Measurements from ENCODE around the gene VAV3. TPM values are rescaled to one million over a fixed set of nuclear protein-coding genes. Genes with fewer than 3 reads are reported as not detected.

The VAV3 gene
- polyA plus RNA-seq, 3 donors: 2.2 to 10.2 (median 6.6) TPM

DNA sequence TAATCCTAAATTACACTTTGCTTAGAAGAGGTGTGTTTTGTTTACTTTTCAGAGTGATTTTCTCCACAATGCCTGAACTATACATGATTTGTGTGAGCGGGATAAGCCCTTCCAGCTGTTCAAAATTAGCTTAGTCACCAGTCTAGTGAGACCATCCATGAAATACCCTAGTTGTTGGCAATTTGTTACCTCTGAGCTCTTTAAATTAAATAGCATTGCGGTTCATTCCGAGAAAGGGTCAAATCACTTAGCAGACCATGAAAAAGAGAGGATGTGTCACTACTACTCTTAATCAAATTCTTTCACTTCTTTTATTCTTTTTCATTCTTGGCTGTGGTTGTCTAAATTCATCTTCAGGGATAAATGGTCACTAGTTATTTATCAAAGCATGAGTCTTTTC lies 11.9 kb upstream of the VAV3 start:
- no peak overlapping the region for H3K27ac ChIP-seq (ENCODE audit: low read depth, low read length)
- 39 to 88% (median 84%) methylated on average over 3 of the region's 3 CpGs for WGBS, 3 donors

DNA sequence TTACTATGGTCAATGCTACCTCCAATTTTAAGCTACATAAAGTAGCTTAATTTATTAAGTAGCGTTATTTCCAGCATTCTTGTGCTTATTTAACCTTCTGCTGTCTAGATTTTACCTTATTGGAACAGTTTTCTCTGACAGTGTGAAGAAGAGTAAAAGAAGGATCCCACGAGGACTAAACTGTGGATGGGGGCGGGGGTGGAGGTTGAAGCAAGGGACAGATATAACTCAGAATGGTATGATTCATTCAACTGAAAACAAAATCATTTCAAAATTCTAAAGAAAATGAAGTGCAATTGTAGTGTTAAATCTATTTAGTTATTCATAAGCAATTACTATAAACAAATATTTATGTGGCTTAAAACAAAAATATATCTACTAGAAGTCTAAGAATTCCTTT lies 11.5 kb upstream of the VAV3 start:
- H3K27ac ChIP-seq (ENCODE audit: low read depth, low read length): no peak overlapping the region
- WGBS, 3 donors: 70 to 81% (median 79%) methylated on average over 3 of the region's 3 CpGs

DNA sequence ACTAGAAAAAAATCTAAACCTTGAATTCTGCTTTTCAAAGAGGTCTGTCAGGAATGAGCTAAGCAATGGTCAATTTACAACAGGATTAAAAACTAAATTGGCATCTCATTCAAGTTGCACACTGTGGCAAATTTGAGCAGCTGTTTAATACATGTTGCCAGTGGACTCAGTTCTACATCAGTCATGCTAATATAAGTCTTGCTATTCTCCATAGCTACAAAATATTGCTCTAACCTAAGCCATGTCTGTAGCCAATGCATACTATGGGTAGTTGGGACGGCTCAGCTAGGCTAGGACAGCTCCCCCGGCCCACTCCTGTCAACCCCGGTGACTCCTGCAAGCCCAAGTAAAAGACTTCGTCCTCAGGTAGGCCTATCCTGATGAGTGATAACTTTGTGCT lies 10.9 kb upstream of the VAV3 start:
- WGBS, 3 donors: 94 to 97% (median 97%) methylated on average over 4 of the region's 4 CpGs
- H3K27ac ChIP-seq (ENCODE audit: low read depth, low read length): no peak overlapping the region

DNA sequence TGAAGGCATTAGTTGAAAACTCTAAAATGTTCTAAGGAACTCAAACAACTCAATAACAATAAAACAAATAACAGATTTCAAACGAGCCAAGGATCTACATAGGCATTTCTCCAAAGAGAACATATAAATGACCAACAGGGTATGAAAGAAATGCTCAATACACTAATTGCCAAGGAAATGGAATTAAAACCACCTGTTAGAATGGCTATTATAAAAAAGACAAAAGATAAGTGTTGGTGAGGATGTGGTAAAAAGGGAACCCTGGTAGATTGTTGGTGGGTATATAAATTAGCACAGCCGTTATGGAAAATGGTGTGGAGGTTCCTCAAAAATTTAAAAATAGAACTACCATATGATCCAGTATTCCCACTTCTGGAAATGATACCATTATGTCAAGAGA lies 9.1 kb upstream of the VAV3 start:
- WGBS, 3 donors: 35 to 37% (median 37%) methylated on average over 2 of the region's 2 CpGs
- no peak overlapping the region for H3K27ac ChIP-seq (ENCODE audit: low read depth, low read length)

DNA sequence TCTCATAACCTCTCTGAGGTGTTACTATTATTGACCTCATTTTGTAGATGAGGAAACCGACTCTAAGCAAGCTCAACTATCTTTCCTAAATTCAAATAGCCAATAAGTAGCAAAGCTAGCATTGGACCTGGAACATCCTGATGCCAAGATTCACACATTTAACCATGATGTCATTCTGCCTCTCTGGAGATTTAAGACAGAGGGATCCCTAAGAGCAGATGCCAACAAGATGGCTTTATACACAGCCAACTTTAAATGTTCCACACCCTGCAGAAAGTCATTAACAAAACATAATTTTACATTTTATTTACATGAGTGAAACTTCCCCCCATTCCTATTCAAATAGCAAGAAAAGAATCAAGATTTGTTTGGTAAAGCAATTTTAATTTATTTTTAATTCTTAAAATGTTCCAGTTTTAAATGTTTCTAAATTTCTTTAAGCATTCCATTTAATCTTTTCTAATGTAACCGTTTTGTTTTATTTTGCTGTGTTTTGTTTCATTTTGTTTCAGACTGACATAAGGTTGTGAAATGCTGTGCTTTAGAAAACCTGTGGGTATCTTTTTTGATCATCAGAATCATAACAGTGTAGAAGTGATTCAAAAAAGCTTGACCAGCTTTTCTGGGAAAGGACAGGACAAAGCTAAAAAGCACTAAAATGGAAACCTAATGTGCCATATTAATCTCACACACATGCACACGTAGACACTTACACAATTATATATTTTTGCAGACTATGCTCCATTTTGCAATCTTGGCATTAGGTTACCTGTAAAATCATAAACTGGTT lies 7.6 kb upstream of the VAV3 start:
- WGBS, 3 donors: 52 to 59% (median 54%) methylated on average over 3 of the region's 3 CpGs
- H3K27ac ChIP-seq (ENCODE audit: low read depth, low read length): no peak overlapping the region

DNA sequence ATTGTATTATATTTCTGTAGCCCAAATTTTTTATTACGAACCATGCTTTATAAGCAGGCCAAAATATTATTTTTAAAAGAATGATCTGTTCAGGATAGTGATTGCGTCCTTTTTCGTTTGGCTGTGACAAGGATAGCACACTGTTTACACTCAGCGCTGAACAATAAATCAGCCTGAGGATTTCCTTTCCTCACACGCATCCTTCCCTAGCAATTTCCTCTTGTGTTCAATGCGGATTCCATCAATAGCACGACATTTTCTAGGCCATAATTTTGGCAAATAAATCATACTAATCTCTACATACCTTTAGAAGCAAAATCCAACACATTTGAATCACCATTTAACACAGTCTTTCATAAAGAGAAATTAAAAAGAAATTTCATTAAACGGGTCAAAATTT lies 1.6 kb upstream of the VAV3 start:
- H3K27ac ChIP-seq (ENCODE audit: low read depth, low read length): no peak overlapping the region
- WGBS, 3 donors: 71 to 81% (median 71%) methylated on average over 8 of the region's 8 CpGs

DNA sequence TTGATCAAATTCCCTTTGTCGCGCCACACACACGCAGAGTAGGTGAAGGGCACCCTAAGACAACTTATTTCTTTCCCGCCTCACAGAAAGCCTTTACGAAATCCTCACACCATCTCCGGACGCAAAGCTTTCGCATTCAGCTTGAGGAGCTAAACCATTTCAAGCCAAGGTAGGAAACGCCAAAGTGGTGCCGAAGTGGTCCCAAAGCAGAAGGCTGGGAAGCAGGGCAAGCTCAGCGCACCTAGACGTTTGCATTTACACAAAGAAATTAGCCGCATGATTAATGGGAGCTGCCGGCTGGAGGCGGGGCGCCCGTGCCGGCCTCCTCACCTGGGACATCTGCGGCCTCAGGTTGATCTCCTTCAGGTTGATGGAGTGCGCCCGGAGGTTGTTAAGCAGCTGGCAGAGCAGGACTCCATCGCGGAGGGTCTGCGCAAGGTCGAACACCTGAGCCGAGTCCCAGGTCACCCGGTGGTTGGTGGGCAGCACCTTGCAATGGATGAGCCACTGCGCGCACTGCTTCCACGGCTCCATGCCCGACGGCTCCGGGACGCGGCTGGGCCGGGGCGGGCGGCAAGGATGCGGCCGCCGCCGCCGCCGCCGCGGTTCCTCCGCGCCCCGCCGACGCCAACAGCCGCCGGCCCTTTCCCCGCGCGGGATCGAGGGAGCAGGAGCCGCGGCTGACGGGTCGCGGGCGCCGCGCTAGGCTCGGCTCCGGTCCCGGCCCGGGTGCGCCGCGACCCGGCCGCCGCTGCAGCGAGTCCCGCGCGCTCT lies 457 bp downstream of the VAV3 start:
- WGBS, 3 donors: 1% methylated on average over 51 to 79 of the region's 79 CpGs

DNA sequence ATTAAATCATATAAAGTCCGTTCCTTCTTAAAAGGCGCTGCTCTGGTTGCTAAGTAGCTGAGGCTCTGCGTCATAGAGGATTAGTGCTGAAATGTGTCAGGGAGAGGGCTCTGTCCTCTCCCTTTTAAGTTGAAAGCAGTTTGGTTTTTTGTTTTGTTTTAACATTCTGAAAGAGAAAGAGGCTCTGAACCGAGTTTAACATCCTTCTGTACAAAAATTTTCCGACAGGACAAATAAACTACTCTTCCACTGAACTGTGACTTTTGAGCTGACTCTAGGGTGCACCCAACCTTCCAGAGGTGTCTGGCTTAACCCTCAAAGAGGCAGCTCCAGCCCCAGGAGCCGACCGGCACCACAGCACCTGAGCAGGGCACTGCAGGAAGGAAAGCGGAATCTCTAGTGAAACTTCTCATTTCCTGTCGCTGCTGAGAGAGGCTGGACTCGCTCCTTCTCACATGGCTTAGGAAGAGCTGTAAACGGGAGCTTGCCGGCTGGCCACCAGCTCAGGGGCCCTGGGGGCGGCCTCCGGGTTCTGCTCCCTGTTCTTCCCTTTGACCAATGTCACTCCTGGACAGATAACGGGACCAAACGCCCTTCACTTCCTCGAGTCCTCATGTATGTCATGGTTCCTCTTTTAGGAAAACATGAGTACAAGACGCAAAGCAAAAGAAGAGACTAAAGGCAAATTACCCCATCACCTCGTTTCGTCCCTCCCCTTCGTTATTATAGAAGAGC lies 1.2 kb downstream of the VAV3 start:
- 2 to 4% (median 2%) methylated on average over 21 of the region's 21 CpGs for WGBS, 3 donors
- H3K27ac ChIP-seq (ENCODE audit: low read depth, low read length): no peak overlapping the region

More for the DNA sequence above, 457 bp downstream of the VAV3 start:
- H3K27ac ChIP-seq (ENCODE audit: low read depth, low read length): no peak overlapping the region

DNA sequence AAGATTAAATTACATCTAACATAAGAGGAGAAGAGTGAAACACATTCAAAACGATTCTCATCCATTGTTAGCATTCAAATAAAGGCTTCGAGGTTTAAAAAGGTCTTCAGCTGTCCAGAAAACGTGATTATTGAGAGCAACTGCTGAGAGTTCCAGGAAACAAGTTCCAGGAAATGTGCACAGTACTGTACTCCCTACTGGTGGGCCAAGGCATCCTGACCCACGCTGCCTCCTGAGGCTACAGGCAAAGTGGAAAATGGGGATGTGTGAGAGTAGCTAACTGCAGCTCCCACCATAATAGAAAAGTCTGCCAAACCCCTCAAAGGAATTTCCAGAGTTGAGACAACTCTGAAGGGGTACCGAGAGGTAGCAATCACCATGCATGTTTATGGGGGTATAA lies 2.0 kb downstream of the VAV3 start:
- 20 to 33% (median 27%) methylated on average over 5 of the region's 5 CpGs for WGBS, 3 donors
- H3K27ac ChIP-seq (ENCODE audit: low read depth, low read length): no peak overlapping the region

DNA sequence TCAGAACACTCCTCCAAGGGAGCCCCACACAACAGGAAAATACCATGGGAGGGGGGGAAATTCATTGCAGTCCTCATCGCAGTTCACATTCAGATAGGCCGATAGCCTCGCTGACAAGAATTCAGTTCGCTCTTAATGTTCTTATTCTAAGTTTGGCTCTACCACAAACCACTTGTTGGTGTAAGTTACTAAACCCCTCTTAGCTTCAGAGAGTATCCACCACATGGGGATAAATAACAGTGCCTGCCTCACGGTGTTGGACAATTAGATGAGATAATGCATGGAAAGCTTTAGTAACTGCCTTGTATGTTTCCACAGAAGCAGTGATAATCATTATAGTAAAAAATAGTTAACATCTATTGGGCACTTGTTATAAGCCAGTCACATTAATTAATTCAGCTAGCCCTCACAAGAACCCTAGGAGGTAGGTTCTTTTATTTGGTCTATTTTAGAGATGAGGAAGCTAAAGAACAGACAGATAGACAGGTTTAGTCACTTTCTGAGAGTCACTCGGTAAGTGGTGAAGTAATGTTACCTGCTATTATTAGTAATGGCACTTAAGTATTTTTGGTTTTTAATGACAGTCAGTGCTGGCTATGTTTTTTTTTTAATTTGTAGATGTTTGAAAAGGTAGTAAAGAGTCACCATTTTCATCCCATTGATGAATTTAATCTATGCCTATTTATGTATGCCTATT lies 10.1 kb downstream of the VAV3 start:
- H3K27ac ChIP-seq (ENCODE audit: low read depth, low read length): no peak overlapping the region
- WGBS, 3 donors: 85 to 92% (median 90%) methylated on average over 6 of the region's 6 CpGs

DNA sequence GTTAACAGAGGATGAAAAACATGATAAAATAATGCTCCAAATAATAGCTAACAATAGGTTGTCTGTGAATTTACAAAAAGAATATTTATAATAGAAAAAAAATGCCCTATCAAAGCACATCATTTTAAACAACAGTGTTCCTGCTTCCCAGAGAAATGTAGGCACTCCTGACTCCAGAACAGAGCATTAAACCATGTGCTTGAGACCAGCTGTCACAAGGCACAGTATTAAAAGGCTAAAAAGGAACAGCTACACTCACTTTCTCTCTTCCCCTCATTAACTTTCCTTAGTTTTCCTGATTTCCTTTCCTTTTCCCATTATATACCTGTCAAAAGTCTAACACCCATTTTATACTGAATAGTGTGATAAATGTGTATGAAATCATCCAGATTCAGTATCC lies 10.9 kb downstream of the VAV3 start:
- no peak overlapping the region for H3K27ac ChIP-seq (ENCODE audit: low read depth, low read length)

DNA sequence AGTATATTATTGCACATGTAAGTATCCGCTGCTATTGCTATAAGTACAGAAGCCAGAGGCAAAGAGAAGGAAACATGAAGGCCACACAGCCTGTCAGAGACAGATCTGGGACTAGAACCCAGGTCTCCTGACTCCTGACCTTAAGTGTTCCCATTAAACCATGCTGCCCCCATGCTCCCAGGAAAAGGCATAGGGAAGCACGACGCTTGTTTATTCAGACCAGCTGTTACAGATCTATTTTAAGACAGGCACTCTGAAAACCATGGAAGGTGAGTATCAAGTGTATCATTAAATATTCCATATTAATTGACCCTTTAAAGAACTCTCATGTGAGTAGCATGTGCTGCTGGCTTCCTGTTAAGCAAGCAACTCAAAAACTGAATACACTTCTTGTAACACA lies 11.4 kb downstream of the VAV3 start:
- no peak overlapping the region for H3K27ac ChIP-seq (ENCODE audit: low read depth, low read length)
- WGBS, 3 donors: 51 to 66% (median 52%) methylated on average over 3 of the region's 3 CpGs

DNA sequence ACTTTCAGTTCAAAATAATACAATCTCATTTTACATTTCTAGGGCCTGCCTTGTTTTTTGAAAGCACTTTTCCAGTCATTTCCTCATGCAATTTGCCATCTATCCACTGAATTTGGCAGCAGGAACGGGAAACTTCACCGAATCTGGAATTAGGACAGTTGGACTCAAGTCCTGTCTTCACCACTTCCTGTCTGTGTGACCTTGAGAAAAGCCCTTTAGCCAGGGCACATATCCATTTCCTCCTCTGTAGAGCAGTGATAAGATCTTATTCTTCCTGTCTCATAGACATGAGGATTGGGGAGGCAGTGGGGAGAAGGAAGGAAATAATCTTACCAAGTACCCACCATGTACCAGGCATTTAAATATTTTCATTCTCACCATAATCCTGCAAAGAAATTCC lies 12.0 kb downstream of the VAV3 start:
- WGBS, 3 donors: 18 to 45% (median 23%) methylated on average over 2 of the region's 2 CpGs
- H3K27ac ChIP-seq (ENCODE audit: low read depth, low read length): no peak overlapping the region

DNA sequence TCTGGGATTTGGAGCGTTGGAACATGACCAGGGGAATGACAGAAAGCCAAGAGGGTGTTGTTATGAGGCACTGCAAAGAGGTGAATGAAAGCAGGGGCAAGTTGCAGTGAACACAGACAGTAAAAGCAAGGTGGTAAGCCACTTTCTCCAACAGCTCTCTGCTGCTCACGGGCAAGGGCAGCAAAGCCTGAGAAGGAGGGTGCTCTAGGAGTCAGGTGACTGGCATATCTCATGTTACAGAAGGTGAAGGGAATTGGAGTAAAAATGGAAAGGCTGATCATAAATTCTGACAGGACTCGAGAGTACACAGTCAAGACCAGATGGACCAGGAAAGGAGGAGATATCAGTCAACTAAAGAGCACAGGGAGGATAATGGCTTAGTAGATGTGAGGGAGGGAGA lies 14.5 kb downstream of the VAV3 start:
- no peak overlapping the region for H3K27ac ChIP-seq (ENCODE audit: low read depth, low read length)
- 56 to 75% (median 72%) methylated on average over 3 of the region's 3 CpGs for WGBS, 3 donors

DNA sequence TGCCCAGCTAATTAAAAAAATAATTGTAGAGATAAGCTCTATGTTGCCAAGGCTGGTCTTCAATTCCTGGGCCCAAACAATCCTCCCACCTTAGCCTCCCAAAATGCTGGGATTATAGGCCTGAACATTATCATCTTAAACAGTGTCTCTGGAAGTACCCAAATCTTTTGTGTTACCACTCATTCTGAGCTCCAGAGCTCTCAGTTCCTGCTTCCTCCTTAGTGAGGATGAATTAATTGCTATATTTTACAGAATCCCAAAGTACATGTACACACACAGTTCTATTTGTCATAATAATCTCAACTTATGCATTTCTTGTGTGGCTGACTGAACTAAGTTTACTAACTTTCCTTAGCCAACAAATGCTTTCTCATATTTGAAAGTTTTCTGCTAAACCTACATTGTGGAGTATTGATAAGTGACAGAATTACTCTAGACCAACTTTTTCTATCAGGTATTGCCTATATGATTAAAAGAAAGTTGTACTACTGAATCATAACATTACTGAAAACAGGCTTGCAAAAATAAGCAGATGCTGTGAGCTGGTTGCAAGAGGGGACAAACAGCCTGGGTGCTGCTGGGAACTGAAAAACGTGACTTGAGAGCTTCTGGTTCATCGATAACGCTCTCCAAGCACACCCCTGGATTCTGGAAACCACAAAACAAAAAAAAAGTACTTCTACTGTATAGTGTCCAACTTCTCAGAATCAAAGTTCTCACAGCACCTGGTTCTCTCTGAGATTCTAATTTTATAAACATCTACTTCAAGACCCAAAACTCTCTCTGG lies 15.3 kb downstream of the VAV3 start:
- 46 to 55% (median 47%) methylated on average over 3 of the region's 3 CpGs for WGBS, 3 donors

DNA sequence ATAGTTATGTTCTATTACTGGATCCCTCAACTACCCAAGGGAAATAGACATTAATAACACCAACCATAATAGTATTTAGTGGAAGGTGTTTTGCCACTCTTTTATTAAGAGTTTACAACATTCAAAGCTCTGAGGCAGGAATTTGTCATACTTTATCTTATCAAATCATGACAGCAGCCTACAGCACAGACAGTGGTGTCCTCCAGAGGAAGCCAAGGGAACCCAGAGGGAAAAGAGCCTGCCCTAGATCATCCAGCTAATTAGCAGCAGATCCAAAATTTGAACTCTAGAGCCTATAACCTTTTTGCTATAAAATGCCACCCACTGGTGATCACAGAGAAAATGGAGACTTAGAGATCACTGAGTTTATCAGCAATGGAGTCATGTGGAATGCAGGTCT lies 18.2 kb downstream of the VAV3 start:
- H3K27ac ChIP-seq (ENCODE audit: low read depth, low read length): no peak overlapping the region

More for the DNA sequence above, 15.3 kb downstream of the VAV3 start:
- no peak overlapping the region for H3K27ac ChIP-seq (ENCODE audit: low read depth, low read length)

DNA sequence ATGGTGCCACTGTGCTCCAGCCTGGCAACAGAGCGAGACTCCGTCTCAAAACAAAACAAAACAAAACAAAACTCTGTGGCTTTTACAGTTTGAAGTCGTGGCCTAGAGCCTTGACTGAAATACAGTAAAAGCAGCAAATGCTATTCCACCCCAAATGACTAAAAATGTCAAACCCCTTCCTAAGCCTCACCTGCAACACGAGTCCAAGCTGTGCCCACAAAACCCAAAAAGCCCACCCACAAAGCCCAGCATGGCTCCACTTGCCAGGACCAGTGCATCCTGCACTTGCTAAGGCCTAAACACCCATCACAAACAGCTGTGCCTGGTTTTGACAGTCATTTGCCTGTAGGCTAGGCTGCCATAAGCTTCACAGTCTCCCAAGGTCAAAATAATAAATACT lies 21.3 kb downstream of the VAV3 start:
- 82 to 92% (median 86%) methylated on average over 4 of the region's 4 CpGs for WGBS, 3 donors
- H3K27ac ChIP-seq (ENCODE audit: low read depth, low read length): no peak overlapping the region

DNA sequence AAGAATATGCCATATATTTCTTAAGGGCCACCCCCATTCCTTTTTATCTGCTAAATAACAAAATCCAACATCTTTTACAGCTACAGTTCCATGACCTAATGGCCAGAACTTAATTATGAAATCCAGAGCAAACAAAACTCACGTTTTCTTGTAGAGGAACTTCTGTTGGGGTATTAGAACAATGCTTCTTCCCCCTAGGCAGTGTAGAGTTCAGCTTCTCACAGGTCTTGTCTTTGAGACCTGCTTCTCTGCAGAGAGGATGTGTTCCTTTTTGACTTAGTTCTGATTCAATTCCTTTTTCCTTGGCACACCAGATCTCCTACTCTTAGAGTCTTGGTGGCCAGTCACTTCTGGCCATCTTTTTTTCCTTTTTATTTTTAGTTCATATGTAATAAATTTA lies 22.2 kb downstream of the VAV3 start:
- WGBS, 3 donors: 38 to 58% (median 56%) methylated on average over 1 of the region's 1 CpG

More for the DNA sequence above, 22.2 kb downstream of the VAV3 start:
- no peak overlapping the region for H3K27ac ChIP-seq (ENCODE audit: low read depth, low read length)

Measured in adipose tissue (tissue), 3 donors.